HG02973 (cell line): ENCODE results near the gene MKI67.
"Not testable (repeated sequence)": the region's sequence is repeated elsewhere in the genome, so short reads cannot be mapped to it uniquely, and the experiment has no call there.

Experiments used
- ATAC-seq: cut with Tn5 transposase; IDR thresholded peaks from one replicate; pipeline ENCODE4 v1.9.1; 2021; ENCODE audit warnings: moderate library complexity; ENCODE audit not compliant: unreplicated experiment

Gene MKI67

DNA sequence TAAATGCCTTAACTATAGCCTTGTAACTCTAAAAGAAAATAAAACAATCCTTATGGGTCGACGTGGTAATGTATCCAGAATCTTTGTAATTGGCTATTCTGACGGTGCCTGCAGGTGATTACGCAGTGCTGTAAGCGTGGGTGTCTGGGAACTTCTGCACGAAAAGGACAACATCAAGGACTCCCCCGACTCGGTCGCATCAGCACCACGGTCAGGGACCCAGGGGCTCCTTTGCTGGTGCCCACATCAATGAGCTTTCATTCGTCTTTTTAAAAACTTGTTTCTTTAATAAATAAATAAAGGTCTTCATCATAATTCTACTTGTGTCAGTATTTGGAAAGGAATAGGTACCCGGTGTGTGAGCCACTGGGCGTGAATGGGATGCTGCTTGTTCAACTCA, 13.2 kb downstream of the MKI67 start:
- no peak for ATAC-seq

DNA sequence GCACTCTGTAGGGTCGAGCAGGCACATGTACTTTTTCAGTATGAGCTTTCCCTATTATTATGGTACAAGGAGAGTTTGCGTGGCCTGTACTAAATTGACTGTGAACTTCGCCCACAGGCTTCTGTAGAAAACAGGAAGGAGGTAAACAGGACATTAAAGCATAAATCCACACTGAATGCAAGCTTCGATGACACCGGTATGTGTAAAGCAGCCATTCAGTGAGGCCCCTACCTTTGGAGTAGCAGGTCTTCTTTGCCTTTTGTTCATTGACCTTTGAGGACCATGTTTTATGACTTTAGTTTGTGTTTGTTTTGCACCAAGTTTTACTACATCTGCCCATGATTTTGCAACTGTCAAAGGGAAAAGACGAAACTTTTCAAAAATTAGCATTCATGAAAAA, 14.5 kb downstream of the MKI67 start:
- no peak for ATAC-seq

DNA sequence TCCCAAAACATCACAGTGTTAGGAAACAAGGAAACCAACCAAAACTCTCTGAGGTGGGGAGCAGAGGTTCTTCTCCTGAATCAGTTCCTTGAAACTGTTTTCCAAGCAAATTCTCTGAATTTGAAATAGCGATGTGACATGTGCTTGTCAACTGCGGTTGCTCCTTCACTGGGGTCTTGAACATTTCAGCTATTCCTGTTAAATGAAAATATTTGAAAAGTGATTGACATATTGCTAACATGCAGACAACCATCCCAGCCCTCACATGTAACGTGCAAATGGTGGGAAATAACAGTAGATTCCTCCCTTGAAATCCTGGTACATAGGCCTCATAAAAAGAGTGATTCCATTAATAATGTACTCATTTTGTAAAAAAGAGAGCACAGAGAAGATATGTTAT, 15.9 kb downstream of the MKI67 start:
- no peak for ATAC-seq

DNA sequence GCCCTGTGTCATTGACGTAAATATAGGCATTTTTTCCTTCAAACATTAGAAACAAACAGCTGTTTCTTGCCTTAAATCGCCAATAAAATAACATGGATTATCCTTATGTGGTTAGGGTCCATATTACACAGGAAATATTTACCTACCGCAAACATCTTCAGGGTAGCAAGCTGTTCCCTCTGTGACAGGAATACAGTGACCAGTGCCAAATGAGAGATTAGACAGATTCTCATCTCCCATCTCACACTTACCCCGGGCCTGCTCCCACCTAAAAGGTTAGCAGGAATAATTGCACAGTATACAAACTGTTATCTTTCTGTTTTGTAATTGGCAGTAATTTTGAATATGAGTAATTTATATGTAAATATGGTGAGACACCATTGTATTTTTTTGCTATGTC, 16.5 kb downstream of the MKI67 start:
- ATAC-seq, result no peak

DNA sequence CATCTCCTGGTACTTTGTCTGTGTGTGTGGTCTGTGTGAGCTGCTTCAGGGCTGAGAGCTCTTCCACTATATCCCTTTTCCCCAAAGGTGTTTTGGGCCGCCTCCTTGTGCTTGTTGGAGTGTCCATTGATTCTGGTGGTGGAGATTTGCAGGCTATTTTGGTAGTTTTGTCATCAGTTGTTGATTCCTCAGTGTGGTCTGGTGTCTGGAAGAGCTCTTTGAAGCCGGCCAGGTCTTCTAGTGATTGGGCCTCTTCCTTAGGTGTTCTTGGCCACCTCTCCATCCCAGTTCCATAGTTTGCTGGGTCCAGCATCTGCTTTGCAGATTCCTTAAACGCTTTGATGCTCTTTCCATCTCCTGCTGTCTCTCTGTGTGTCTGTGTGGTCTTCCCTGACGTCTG, 20.8 kb downstream of the MKI67 start:
- ATAC-seq, result no peak

DNA sequence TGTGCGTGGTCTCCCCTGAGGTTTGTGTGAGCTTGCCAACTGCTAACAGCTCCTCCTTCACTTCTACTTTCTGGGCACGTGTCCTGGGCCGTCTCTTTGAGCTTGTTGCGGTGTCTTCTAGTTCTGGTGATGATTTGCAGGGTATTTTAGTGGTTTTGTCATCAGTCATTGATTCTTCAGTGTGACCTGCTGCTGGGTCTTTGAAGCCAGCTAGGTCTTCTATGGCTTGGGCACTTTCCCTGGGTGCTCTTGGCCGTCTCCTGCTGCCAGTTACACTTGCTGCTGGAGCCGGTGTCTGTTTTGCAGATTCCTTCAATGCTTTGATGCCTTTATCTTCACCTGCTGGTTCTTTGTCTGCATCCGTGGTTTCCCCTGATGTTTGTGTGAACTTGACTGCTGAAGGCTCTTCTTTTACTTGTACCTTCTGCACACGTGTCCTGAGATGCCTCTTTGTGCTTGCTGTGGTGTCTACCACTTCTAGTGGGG, 23.0 kb downstream of the MKI67 start:
- ATAC-seq, result no peak

DNA sequence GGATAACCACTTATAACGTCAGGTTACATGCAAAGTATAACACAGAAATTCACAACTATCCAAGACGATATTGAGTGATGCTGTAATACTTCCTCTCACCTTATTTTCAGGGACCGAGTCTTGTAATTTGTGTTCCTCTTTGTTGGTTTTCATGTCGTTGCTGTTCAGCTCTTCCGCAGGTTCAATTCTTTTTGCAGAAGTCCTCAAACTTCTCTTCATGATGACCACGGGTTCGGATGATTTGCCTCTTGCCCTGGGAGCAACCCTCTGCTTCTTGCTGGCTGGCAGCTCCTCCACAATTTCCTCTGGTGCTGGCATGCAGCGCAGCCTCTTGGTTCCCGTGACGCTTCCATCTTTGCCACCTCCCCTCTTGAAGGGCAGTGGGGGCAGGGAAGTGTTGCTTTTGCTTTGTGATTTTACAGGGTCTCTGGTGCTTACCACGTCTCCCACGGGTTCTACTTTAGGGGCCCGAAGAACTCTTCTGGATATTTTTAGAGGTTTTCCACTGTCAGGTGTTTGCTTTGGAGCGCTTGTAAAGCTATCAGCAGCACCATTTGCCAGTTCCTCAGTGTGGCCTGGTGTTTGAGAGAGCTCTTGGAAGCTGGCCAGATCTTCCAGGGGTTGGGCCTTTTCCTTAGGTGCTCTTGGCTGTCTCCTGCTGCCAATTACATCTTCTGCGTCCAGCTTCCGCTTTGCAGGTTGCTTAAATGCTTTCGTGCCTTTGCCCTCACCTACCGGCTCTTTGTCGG, 23.6 kb downstream of the MKI67 start:
- ATAC-seq, result no peak

DNA sequence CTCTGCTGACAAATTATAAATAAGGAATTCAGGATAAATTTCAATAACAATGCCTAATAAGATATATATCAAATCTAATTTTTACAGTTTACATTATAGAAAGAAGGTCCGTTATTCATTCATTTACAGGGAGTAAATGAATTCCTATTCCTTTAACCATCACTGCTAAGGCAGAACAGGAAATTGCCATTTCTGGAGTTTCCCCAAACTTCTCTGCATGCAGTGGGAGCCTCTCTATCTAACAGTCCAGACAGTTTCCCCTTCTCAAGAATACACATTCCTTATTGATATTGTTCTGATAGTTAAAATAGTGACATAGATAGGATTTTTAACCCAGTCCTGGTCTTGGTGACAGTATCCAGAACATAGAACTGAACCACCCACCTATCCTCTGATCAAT, 24.3 kb downstream of the MKI67 start:
- no peak for ATAC-seq

DNA sequence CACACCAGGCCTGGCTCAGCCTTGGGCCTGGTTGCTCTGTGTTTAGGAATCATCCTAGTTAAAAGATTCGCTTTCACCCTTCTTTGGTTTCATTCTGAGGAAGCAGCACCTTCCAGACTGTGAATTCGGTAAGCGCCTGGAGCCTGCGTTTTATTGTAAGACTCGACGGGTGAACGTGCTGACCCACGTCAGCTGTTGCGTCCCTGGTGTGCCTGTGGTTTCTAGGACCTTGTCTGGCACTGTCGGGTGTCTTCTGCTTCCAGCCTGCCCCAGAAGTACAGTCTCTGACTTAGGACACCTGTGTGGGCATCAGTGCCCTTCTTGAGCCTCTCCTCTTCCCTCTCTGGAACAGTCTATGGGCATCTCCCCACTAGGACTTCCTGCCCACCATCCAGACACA, 26.3 kb downstream of the MKI67 start:
- ATAC-seq, result no peak

DNA sequence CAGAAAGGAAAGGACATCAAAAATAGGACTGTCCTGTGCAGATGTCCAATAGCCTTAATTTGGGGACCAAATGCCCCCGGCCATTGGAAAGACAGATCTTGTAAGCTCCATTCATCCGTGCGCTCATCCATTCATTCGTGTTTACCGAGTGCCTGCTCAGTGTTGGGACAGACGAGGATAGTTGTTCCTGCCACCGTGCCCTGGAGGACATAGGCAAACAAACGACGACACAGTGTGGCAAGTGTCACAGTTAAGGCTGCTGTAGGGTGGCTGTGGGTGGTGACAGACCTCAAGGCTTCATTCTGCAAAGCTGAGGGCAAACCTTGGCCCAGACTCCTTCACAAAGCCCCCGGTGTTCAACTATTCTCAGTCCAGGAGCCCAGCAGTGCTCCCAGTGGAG, 27.6 kb downstream of the MKI67 start:
- no peak for ATAC-seq

DNA sequence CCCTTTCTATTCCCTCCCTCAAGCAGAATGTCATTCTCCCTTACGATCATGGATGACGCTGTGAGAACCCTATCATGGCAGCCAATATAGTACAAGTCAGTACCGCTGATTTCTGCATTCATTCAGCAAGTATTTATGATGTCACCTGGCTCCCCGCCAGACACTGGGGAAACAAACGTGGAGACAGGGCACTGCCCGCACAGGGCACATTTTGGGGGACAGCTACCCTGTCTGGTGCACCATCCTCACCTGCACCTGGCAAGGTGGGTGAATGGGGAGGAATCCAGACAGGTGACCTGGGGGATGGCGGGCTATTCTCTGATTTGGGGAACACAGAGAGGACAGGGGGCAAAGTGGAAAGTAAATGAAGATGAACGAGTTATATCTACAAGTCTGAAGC, 28.4 kb downstream of the MKI67 start:
- no peak for ATAC-seq

DNA sequence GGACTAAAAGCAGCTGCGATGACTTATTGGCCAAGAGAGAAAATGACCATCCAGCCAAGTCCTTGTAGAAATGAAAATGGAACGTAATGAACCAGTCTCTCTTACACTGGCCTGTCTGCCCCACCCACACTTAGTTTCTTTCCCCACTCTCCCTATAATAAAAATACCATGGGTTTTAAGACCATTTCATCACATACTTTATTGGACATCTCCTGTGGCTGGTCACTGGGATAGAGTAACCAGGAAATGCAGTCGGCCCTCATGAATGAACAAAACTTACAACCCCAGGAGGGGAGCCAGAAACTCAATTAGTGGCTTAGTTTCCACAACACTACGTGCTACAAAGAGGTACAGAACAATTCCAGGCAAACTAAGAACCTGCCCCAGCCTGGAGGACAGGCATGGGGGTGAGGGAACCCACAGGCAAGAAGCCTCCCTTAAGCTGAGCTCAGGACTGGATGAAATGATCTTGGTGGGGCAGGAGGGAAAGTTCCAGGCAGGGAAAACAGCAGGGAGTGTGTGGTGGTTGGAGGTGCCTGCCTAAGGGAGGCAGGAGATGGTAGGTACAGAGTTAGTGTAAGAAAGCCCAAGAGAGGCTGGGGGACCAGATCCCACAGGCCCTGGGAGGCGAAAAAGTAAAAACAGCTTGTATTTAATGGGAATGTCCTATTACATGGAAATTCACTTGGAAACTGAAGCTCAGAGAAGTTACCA, 29.6 kb downstream of the MKI67 start:
- no peak for ATAC-seq

DNA sequence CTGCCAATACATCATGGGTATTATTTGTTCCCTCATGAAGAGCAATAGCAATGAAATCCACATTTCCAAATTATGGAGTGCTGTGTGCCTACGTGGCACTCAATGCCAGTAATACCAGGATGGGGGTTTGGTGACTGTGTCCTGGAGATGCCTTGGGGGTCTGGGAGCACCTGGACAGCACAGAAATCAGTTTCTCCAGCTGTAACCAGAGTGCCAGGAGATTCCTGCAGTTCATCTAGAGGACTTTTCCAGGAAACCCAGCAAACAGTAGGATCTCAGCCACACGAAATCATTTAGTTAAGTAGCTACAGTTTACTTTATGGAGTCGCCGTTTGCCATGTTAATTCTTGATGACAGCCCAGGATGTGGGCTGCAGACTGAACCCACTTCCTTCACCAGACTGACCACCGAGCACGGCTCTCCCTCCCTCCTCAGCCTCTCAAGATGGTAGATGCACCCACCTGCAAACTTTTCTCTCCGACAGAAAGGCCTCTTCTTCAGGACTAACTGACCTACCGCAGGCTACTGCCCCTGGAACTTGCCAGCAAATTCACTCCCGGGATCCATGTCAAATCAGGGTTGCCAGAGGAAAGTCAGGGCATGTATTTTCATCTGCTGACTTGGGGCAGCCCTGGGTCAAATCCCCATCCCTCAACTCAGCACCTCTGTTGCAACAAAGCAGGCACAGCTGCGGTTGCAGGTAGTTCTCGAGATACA, 30.3 kb downstream of the MKI67 start:
- ATAC-seq, result no peak

DNA sequence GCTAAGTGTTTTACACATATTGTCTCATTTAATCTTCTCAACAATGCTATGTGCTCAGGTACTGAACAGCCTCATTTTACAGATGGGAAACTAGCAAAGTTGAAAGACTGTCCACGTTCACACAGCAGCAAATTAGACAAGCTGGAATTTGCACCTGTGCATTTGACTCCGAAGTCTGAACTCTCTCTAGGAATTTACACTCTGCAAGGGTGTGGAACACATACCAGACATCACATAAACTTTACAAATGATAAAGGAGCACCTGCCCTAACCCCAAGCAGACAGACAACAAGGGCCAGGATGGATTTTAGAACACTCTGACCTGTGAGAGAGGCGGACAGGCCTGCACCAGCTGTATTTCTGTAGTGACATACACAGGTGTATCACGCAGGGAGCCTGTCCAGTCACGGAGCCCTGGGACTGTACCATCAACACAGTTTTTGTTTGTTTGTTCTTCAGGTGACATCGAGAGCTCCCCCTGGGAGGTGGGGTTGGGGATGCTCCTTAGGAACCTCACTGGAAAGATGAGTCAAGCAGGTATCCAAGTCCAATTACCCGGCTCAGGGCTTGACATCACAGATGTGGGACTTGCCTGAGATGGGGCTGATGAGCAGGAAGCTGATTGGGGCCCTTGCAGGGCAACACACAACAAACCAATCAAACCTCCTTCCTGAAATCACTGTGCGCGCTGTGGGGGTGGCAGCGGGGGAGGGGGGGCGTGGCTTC, 31.0 kb downstream of the MKI67 start:
- no peak for ATAC-seq

DNA sequence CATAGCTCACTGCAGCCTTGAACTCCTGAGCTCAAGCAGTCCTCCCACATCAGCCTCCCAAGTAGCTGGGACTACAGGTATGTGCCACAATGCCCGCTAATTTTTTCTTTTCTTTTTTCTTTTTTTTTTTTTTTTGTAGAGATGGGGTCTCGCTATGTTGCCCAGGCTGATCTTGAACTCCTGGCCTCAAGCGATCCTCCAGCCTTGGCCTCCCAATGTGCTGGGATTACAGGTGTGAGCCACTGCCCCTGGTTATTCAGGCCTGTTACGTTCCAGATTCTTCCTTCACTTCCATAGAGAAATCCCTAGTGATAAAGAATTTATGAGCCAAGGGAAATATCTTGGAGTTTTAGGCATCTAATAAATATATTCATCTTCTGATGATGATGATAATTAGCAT, 31.6 kb downstream of the MKI67 start:
- ATAC-seq, result not testable (repeated sequence)

DNA sequence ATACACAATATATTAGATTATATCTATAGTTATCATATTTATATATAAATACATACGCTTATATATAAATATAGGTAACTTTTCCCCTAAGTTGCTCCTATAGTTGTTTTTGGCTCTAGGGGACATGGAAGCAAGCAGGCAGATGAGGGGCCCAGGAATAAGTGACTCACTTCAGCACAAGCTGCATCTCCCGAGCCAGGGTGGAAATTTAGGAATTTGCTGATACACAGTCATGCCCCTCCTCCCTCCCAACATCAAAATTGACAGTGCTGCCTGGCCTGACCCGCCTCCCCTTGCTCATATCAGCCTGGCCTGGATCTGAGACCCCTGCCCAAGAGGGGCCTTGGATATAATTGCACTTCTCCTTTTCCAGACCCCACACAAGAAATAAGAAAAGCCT, 33.8 kb downstream of the MKI67 start:
- no peak for ATAC-seq

DNA sequence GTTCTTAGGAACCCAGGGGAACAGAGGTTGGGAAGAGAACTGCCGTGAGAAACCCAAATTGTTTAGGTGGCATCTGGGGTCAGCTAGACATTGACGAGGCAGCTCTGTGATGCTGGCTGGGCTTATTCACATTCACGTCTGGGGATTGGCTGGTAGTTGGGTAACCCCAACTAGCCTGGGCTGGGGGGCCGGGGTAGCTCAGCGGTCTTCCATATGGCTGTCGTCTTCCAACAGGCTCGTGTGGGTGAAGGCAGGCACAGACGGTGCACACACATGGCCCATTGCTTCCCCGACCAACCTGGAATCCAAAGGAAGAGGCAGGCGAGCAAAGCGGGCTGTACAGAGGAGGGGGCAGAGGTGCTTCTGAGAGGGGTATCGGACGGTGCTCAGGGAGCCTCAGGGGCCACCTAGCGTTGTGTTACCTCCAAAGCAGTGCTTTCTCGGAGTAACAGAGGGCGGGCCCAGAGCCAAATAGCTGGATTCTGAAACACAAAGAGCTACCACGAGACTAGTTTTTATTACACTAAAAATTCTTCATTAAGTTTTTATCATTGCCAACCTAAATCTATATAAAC, 34.5 kb downstream of the MKI67 start:
- no peak for ATAC-seq

DNA sequence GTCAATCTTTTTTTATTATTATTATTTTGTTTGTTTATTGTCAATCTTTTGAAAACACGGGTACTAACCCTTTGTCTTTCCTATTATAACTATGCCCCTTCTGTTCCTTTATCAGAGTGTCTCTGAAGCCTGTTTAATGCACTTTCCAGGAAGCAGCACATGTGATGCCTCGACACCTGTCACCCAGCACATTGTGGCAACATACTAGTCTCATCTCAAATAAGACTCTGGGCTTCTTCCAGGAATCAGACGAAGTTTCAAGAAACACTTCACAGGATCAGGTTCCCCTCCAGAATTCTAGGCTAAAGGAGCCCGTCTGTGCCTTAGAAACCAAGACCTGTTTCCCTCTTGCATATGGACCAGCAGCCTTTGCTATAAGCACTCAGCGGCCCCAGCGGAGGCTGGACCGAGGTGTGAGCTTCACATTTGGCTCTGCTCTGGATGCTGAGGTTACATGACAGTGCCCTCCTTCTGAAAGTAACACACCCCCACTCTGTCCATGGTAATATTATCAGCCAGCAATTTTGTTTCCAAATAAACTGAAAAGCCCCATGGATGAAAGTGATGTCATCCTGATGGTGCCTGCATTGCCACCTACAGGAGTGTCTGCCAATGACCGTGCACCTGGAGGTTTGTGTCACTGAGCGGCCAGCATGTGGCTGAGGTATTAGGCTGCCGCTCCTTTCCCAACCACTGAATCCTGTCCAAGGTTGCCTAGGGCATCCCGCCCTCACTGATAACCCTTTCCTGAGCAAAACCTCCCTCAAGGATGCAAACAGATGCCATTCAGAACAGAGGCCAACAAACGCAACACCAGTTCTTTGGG, 38.1 kb downstream of the MKI67 start:
- no peak for ATAC-seq

DNA sequence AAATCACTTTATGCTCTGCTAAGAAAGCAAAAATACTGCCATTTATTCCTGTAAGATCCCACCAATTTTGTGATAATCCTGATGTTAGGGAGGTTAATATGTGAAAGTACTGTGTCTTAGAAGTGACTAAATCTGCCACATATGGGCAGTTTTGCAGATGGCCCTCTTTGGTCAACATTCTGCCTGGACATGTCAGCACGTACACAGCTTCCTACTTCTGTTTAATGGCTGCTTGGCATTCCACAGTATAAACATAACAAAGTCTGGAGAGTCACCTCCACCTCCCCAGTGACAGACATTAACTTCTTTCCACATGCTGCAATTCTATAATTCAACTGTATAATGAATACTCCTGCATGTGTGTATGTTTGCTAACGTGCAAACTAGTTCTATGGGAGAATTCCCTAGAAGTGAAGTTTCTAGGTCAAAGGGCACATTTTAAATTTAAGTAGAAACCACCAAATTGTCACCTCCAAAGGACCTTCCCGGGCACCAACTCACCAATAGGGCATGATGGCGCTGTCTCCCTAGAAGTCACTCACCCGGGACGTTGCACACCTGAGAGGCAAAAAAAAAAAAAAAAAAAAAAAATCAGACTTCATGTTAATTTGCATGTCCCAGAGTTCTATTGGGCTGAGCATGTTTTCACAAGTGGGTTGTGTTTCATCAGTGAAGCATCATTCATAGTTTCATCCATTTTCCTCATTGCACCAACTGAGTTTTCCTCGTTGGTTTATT, 38.9 kb downstream of the MKI67 start:
- ATAC-seq, result no peak
